Stimulated activated CD4-positive, alpha-beta T cell treated with anti-CD3 and anti-CD28 coated beads, Interleukin-12 subunit alpha, Interleukin-12 subunit beta, amount 100 ng/mL, for 4 hours (primary cell): ENCODE data around the gene SERPINC1.
"Not testable (repeated sequence)": the region's sequence is repeated elsewhere in the genome, so short reads cannot be mapped to it uniquely, and the experiment has no call there.

Source experiments
- DNase-seq: peaks from one replicate; pipeline ENCODE4 v3.0.0-alpha.2; 2020

Gene SERPINC1

DNA sequence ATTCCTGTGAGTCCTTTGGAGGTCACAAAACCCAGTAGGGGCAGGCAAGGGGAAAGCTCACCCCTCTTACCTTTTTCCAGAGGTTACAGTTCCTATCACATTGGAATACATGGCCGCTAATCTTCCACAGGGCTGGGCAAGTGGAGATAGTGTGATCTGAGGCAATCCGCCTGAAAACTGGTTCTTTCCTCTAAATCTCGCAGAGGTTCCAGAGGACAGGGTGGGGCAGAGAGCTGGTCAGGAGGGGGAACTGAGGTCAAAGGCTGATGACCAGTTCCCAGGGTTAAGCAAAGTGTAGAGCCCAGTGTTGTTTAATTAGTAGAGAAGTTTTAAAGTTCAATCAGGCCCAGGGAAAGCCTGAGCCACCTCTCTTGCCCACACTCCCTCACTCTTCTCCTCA lies at the start of gene SERPINC1:
Gene SERPINC1 (minus strand): TSS at position 179 of the 400 bp plus-strand sequence. CDS start 68 bp downstream, at position 111.
- DNase-seq = no peak

DNA sequence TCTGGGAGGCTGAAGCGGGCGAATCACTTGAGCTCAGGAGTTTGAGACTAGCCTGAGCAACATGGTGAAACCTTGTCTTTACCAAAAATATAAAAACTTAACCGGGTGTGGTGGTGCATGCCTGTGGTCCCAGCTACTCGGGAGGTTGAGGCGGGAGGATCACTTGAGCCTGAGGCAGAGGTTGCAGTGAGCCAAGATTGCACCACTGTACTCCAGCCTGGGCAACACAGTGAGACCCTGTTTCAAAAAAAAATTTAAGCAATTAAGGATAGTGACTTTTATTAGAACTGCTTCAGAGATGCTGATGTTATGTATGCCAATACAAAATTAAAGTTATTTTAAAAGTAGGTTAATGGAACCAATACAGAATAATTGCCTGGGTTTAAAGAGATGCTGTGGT lies 48.8 kb upstream of the SERPINC1 start:
- DNase-seq = not testable (repeated sequence)

DNA sequence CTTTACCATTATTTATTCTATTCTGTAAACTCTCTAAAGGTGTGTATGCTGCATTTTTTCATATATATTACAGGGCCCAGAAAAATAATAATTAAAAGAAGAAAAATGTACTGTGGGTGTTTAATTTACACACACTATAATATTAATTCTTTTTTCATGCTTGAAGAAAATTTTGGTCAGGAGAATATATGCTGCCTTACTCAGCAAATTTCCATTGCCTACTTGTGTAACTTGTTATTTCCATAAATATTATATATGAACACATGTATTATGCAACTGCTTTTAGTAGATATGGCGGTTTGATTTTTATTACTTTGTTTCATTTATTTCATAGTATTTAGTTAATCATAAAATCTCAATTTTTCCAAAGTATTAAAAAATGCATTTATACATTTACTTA lies 46.4 kb upstream of the SERPINC1 start:
- DNase-seq = no peak

DNA sequence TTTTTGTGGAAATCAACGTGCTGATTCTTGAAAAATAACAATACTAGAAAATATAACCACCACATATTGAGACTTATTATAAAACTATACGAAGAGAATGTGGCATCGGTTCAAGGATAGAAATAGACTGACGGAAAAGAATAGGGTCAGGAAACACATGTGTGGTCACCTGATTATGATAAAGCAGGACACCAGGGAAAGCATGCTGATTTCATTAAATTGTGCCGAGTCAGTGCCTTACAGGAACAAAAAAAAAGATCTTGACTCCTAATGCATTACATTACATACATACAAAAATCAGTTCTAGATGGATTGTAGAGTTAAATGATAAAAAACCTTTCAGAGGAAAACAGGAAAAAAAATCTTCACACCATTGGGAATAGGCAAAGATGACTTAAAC lies 43.5 kb upstream of the SERPINC1 start:
- DNase-seq = no peak

DNA sequence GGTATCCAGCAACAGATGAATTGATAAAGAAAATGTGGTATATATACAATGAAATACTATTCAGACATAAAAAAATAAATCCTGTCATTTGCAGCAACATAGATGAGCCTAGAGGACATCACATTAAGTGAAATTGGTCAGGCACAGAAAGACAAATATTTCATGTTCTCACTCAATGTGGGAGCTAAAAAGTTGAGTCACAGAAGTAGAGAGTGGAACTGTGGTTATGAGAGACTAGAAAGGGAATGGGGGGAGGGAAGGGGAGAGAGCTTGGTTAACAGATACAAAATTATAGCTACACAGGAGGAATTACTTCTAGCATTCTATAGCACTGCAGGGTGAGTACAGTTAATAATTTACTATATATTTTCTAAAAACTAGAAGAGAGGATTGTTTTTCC lies 37.1 kb upstream of the SERPINC1 start:
- no peak for DNase-seq

DNA sequence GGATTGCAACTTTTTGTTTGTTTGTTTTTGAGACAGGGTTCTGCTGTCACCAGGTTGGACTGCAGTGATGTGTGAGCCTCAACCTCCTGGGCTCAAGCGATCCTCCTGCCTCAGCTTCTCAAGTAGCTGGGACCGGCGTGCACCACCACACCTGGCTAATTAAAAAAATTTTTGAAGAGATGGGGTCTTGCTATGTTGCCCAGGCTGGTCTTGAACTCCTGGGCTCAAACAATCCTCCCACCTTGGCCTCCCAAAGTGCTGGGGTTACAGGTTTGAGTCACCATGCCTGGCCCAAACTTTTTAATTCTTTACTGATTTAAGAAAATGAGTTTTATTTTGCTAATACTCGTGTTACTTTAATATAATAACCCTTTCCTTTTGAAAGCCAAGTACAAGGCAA lies 31.5 kb upstream of the SERPINC1 start:
- DNase-seq = no peak

DNA sequence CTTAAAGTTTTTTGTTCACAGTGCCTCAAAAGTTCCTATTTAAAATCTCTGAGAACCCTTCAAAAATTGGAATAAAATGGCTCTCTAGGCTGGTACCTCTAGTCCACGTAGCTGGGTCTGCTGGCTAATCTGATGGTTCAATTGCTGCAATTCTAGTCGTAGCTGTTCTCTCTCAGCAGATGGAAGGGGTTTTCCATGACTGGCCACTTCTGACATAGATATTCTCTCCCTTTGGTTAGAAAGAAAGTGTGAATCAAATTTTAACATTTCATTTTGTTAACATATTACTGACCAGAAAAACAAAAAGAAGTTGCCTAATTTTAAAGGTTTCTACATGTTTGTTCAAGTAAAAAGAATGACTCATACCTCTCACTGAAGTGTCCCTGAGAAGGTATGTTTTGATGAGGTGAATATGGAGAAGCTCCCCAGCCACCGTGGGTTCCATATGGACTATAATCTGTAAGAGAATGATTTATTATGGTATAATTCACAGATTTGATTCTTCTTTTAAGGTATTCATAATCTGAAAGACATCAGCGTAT lies 29.3 kb upstream of the SERPINC1 start:
- no peak for DNase-seq

DNA sequence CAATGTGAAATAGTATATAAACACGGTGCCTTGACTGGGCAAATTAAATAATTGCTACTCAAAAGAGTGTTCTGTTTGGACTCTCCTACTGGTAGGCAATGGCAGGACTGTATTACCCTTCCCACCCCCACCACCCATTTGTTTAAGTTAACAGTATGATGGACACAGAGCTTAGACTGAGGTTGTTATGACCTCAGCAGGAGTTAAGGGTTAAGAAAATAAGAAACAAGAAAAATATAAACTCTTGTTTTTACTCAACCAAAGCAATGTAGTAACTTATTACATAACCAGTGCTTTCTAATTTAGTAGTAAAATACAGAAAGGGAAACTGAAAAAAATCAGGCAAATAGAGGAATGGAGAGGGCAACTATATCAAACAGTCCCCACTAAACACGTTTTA lies 19.9 kb upstream of the SERPINC1 start:
- no peak for DNase-seq

DNA sequence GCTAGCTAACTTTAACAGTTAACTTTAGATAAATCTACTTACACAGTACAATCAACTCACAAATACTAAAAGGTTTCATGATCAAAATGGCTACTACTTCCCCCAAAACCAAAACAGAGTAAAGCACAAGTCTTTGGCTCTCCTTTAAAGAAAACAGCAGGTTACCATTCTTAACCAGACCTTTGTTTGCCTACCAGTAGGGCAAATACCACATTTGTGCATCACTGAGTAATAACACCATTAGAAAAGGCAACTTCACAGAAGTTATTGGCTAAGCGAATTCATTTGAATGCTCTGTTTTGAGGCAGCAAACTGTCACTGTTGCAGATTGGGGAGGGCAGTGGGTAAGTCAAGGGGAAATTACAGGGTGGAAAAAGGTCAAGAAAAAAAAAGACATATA lies 17.3 kb upstream of the SERPINC1 start:
- DNase-seq = no peak

DNA sequence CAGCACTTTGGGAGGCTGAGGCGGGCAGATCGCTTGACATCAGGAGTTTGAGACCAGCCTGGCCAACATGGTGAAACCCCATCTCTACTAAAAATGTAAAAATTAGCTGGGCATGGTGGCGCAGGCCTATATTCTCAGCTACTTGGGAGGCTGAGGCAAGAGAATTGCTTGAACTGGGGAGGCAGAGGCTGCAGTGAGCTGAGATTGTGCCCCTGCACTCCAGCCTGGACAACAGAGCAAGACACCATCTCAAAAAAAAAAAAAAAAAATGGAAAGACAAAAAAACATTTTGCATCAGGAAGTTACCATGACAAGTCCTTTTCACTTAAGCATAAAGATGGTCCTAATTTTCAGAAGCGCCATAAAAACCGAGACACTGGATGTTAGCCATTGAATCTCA lies 13.4 kb upstream of the SERPINC1 start:
- DNase-seq = not testable (repeated sequence)

DNA sequence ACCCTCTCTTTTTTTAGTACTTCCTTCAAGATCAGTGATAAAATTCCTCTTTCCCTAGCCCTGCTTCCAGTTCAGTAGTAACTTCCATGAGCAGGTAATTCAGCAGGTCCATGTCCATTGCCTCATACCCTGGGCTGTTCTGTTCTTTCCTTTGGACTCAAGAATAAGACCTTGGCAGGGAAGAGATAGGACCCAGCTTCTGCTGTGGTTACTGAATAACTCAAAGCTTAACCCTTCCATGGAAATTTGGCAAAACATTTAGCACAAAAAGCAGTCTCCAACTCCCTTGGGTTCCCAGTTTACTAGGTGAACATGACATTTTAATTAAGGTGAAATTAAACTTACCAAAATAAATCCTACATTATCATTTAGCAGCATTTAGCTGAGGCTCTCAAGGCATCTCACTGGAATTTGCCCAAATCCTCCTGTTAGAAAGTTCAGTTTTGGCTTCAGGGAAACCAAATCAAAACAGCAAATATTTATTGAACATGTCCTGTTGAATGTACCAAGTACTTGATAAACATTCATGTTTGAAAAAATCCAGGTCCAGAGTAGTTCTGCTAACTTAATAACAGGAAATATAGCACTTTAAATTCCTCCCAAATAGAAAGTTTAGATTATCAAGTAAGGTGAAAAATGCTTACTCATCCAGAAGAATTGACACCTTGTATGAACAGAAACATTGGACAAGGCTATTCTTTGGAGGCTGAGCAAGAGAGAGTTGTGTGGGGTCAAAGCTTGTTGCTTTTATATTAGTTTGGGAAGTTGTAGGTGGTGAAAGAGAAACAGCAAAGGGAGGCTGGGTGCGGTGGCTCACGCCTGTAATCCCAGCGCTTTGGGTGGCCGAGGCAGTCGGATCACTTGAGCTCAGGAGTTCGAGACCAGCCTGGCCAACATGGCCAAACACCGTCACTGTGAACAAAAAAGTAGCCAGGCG lies 8.4 kb upstream of the SERPINC1 start:
- no peak for DNase-seq

DNA sequence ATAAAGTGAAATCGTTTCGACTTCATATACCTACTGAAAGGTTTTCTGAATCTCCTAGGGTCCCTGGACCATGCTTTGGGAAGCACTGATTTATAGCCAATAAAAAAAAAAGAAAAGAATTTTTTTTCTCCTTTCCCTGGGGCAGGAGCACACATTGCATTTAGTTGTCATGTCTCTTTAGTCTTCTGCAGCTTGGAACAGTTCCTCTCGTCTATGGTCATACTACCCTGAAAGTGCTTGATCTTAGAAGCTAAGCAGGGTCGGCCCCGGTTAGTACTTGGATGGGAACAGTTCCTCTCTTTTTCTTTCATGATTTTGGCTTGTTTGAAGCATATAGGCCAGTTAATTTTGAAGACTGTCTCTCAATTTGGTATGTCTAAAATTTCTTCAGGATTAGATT lies 3.7 kb upstream of the SERPINC1 start:
- no peak for DNase-seq

DNA sequence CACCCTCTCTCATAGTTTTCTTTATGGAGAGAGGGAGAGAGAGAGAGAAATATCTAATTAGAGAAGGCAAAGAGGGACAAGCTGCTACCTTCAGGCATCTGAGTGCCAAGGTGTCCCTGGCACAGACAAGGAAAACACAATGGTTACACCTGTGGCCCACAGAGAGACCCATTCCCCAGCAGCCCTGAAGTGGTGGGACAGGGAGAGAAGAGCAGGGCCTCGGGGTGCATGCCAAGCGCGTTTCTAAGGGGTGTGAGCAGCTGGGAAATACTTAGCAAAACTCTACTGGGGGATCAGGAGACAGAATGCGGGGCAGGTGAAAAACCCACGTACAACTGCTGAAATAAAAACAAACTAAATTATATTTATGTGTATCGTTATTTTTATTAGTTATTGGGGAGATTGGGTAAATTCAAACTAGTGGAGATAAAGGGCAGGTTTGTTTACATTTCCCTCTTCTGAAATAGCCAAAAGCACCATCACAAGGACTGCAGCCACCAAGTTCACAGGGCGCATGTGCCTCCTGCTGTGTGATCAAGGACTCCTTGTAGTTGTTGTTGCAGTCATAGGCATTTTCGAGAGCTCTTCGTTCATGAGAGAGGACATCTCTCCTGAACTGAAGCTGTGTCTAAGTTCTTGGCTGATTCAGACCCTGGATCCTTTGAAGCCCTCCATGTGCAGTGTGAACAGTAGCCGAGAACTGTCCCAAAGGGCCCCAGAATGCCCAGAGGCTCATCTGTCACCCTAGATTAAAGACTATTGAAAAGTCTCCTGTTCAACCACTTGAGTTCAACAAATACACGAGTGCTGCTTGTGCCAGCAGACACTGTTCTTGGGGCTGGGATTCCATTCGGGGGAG lies 737 bp upstream of the SERPINC1 start:
- DNase-seq = no peak

DNA sequence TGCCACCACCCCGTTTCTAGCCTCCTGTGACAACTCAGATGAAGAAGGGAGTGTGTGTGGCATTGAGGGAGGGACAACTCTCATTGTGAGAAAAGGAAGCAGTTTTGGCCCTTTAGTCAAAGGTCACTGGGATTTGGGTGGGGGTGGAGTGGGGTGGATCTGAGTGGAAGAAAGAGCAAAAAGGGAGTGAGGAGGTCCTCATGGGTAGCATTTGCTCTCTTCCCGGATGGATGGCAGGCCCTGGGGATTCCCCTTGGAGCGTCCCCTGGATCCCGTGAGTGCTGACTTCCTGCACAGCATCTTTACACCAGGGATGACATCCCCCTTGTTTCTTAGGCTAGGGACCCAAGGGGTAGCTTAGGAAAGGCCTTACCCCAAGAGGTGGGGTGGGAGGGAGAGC lies 460 bp downstream of the SERPINC1 start:
- no peak for DNase-seq

DNA sequence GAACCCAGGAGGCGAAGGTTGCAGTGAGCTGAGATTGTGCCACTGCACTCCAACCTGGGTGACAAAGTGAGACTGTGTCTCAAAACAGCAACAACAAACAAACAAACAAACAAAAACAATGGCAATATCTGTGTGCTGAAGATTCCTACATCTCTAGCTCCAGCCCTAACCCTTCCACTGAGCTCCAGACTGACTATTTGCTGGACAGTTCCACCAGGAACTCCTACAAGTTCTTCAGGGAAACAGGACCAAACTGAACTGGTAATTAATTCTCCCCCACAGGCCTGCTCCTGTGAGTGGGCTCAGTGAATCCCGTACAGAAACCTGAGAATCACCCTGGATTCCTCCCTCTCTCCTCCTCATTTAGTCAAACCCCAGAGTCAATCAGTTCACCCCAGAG lies 1.5 kb downstream of the SERPINC1 start:
- DNase-seq = no peak

DNA sequence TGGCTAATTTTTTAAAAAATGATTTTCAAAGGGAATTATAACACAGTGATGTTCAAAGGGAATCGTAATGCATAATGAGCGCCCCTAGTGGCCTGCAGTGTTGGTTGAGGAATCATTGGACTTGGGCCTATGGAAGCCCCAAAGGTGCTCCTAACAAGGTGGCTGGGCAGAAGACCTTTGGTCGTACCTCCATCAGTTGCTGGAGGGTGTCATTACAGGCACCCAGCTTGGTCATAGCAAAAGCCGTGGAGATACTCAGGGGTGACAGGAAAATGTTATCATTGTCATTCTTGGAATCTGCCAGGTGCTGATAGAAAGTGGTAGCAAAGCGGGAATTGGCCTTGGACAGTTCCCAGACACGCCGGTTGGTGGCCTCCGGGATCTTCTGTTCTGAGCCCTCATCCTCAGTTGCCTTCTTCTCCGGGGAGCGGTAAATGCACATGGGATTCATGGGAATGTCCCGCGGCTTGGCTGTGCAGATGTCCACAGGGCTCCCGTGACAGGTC lies 2.7 kb downstream of the SERPINC1 start:
- no peak for DNase-seq

DNA sequence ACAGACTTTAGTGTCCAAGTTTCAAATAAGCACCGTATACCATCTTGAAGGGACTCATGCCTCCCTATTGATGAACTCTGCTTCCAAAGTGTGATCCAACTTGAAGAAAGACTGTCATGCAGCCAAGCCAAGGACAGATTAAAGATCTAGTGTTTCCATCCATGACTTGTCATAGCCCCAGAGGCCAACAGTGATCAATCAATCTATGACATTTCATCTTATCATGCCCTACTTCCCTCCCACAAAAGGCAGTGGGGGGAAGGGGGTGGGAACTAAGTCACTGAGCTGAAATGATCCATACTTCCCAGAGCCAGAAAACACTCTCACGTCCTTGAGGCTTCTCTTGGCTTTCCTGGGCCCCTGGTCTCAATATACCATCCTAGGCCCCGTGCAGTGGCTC lies 4.0 kb downstream of the SERPINC1 start:
- DNase-seq = no peak

DNA sequence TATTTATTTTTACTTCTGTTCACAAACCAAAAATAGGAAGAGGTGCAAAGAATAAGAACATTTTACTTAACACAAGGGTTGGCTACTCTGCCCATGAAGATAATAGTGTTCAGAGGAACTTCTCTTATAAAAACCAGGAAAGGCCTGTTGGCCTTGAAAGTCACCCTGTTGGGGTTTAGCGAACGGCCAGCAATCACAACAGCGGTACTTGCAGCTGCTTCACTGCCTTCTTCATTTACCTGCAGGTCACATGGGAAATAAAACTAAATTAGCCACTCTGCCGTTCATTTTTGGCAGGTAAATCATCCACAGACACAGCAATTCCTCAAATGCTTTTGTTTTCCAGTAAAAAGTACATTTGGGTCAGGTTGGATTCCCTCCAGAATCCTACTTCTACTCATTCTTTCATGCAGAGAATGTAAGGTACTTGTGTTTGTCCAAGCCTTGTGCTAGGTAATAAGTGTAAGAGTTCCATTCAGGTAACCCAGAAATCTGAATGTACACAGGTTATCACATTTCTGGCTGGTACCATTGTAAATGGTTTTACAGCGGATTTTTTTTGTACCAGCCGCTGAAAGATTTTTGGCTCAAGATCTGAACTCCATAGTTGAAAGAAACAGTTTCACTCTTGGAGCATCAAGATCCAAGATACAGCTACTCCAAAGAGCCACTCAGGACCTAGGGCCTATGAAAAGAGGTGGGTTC lies 13.1 kb downstream of the SERPINC1 start:
- no peak for DNase-seq

DNA sequence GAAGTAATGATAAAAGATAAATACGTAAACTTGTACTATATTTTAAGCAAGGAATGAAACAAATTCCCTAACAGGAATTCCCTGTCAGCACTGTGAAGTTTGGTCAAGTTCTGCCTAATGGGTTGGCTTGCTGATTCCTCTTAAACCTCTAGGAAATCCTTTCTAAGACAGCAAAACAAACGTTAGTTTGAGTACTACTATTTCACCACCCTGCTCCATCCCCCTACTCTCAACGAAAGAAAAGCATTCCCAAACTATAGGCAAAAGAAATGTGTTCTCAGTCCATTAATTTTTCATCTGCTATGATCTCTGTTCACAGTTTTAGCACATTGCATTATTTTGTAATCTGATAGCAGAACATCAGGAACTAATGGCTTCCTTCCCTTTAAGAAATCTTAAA lies 16.1 kb downstream of the SERPINC1 start:
- DNase-seq = no peak

DNA sequence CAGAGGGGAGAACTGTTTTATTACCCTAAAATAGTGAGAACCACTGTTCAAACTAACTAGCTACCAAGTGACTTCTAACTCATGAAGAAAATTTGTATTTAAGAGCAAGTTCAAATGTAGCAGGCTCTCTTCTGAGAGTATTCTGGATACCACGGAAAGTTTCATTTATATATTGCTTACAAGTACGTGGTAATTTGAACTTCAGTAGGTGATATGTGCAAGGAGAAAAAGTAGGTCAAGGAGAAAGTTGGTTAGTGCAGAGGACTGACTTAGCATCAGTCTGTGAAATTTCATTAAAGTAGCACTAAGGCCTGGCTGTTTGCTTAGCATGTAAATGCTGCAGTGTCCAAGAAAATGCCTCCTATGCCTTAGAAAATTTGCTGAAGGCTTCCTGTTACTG lies 16.7 kb downstream of the SERPINC1 start:
- no peak for DNase-seq

DNA sequence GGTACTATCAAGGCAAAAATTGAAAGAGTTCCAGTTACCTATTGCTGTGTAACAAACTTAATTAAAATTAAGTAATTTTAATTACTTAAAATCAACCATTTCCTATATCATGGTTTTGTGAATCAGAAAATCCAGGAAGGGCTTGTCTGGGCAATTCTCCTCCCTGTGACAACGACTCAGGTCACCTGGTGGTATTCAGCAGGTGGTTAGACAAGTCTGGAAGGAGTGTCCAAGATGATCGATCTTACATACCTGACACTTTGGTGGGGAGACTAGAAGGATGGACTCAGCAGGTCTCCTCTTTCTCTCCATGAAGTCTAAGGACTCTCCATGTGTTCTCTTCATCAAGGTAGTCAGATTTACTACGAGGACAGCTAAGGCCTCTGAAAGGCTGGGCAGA lies 22.9 kb downstream of the SERPINC1 start:
- DNase-seq = no peak

DNA sequence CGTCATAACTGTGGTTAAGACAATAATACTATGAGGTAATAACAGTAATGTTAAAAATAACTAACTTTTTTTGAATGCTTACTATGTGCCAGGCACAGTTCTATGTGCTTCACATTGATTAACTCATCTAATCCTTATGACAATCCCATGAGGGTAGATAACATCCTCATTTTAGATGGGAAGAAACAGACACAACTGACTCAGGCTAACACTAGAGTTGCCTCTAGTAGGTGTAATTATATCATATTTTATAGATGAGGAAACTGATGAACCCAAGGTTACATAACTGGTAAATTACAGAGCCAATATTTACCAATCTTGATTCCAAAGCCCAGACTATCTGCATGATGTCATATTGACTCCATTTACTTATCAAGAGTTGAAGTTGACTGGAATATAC lies 23.5 kb downstream of the SERPINC1 start:
- no peak for DNase-seq

DNA sequence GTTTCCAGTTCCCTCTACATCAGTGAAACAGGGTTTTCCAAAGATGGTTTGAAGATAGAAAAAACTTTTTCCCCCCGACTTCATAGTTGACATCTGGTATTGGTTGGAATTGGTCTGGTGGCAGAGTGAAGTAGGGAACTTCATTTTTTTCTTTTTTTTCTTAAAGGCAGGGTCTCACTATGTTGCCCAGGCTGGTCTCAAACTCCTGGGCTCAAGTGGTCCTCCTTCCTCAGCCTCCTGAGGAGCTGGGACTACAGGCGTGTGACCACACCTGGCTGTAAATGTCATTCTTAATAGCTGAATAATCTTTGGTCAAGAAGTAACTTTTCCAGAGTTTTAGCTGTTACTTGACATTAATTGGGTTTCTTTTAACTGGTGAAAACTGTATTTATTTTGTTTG lies 27.2 kb downstream of the SERPINC1 start:
- no peak for DNase-seq
